ENCODE data around the gene S100A1.
A peak's percentile ranks its signal among the peaks of the same experiment; 100 is the strongest.

S100A1 gene

DNA sequence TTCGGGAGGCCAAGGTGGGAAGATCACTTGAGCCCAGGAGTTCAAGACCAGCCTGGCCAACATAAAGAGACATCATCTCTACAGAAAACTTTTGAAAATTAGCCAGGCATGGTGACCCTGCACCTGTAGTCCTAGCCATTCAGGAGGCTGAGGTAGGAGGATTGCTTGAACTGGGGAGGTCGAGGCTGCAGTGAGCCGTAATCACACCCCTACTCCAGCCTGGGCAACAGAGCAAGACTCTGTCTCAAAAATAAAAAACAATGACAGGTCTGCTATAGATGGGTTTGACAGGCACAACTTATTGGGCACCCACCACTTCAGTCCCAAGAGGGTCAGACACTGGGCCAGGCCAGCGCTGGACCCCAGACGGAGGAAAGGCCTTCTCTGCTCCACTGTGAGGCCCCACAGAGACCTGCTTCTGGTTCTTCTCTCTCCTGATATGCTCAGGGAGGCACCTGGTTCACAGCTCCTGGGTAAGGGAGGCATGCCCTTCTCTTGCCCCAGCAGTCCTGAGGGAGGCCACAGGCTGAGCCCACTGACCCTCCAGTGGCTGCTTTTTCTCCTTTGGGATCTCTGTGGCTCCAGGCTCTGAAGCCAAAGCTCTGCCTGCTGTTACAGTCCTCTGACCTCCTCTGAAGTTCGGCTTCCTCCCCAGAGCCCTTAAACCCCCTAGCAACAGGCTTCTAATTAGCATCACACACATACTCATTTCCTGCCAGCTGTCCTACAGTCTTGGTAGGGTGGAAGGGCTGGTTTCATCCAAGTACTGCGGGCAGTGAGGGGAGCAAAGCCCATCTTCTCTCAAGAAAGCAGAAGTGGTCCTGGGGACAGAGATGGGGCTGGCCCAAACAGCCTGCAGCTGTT lies 29.7 kb upstream of the S100A1 start:
- Mint-ChIP-seq H3K4me3 (no peak overlapping the region), H3K27ac (peak overlapping the region; percentile 90), H3K27me3 (ENCODE audit: low read depth, poor library complexity) (peaks cover 3% of the 10 kb centered on the region), H3K36me3 (ENCODE audit: low read depth) (no peaks in the 10 kb centered on the region), H3K9me3 (no peaks in the 10 kb centered on the region), H3K4me1 (peaks cover 7% of the 10 kb centered on the region)
- DNase-seq, result no peak
- TF ChIP-seq, protein P1, sequence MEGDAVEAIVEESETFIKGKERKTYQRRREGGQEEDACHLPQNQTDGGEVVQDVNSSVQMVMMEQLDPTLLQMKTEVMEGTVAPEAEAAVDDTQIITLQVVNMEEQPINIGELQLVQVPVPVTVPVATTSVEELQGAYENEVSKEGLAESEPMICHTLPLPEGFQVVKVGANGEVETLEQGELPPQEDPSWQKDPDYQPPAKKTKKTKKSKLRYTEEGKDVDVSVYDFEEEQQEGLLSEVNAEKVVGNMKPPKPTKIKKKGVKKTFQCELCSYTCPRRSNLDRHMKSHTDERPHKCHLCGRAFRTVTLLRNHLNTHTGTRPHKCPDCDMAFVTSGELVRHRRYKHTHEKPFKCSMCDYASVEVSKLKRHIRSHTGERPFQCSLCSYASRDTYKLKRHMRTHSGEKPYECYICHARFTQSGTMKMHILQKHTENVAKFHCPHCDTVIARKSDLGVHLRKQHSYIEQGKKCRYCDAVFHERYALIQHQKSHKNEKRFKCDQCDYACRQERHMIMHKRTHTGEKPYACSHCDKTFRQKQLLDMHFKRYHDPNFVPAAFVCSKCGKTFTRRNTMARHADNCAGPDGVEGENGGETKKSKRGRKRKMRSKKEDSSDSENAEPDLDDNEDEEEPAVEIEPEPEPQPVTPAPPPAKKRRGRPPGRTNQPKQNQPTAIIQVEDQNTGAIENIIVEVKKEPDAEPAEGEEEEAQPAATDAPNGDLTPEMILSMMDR (IDR thresholded peaks at IDR 0.05), result no peak

DNA sequence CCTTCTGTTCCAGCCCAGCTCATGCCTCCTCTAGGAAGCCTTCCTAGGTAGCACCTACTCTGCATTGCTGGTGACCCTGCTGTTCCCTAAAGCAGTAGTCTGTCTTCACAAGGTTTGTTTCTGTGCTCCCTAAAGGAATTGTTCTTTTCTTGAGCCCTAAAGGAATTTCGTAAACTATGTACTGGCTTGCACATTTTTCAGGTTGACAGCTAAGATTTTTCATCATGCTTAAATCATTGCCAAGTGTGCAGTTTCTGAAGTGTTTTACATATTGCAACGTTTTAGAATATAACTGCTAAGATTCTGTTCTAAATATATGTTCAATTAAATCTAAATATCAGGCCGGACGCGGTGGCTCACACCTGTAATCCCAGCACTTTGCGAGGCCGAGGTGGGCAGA lies 28.4 kb upstream of the S100A1 start:
- no peak overlapping the region for H3K27ac Mint-ChIP-seq

DNA sequence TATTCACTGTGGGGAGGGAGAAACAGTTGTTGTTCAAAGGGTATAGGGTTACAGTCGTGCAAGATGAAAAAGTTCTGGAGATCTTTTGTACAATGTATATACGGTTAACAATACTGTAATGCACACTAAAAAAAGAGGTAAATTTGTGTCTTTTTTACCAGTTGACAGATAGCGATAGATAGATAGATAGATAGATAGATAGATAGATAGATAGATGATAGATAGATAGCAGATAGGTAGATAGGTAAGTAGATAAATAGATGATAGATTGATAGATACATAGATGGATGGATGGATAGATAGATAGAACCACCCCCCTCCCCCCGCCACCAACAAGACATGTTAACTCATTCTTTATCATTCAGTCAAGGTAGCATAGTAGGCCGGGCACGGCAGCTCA lies 25.5 kb upstream of the S100A1 start:
- H3K36me3 Mint-ChIP-seq (ENCODE audit: low read depth), result no peaks in the 10 kb centered on the region
- H3K27ac Mint-ChIP-seq, result no peak overlapping the region
- H3K4me1 Mint-ChIP-seq, result peaks cover 18% of the 10 kb centered on the region
- no peaks in the 10 kb centered on the region for H3K9me3 Mint-ChIP-seq
- H3K4me3 Mint-ChIP-seq, result no peak overlapping the region
- H3K27me3 Mint-ChIP-seq (ENCODE audit: low read depth, poor library complexity), result peaks cover 6% of the 10 kb centered on the region
- TF ChIP-seq, protein P1 (IDR thresholded peaks at IDR 0.05), result no peak
- DNase-seq, result no peak

More for the DNA sequence above, 28.4 kb upstream of the S100A1 start:
- TF ChIP-seq, protein P1 (IDR thresholded peaks at IDR 0.05), result no peak
- H3K4me3 Mint-ChIP-seq, result no peak overlapping the region
- DNase-seq, result no peak
- peaks cover 7% of the 10 kb centered on the region for H3K4me1 Mint-ChIP-seq
- no peaks in the 10 kb centered on the region for H3K36me3 Mint-ChIP-seq (ENCODE audit: low read depth)
- H3K27me3 Mint-ChIP-seq (ENCODE audit: low read depth, poor library complexity), result peaks cover 3% of the 10 kb centered on the region
- H3K9me3 Mint-ChIP-seq, result no peaks in the 10 kb centered on the region

DNA sequence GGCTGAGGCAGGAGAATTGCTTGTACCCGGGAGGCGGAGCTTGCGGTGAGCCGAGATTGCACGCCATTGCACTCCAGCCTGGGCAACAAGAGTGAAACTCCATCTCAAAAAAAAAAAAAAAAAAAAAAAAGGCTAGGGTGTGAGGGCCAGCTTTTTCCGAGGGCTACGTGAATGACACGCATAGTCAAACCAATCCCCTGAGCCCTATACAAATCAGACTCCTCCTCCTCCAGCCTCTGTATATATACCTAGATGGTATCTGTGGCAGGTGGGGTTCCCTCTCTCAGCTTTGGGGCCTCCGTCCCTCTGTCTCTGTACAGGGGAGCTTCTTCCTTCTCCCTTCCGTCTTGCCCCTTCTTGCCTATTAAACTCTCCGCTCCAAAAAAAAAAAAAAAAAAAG lies 22.0 kb upstream of the S100A1 start:
- DNase-seq, result no peak
- H3K27ac Mint-ChIP-seq, result no peak overlapping the region
- no peaks in the 10 kb centered on the region for H3K36me3 Mint-ChIP-seq (ENCODE audit: low read depth)
- no peak overlapping the region for H3K4me3 Mint-ChIP-seq
- H3K27me3 Mint-ChIP-seq (ENCODE audit: low read depth, poor library complexity), result peaks cover 6% of the 10 kb centered on the region
- no peaks in the 10 kb centered on the region for H3K9me3 Mint-ChIP-seq
- TF ChIP-seq, protein P1 (IDR thresholded peaks at IDR 0.05), result no peak
- peaks cover 40% of the 10 kb centered on the region for H3K4me1 Mint-ChIP-seq

DNA sequence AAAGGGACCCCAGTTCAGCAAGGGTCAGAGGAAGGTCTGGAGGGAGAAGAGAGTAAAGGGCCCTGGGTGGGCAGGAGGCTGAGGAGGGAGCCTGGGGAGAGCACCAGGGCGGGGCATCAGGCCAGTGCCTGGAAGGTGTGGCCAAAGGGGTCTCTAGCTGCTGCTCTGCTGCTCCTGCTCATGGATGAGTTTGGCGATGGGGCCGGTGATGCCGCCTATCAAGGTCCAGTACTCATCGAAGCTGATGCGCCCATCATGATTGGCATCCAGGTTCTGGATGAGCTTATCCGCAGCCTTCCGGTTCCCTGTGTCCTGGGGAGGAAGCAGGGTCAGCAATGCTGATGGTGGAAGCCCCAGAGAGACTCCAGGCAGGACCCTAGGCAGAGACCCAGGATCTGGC lies 20.9 kb upstream of the S100A1 start:
- Mint-ChIP-seq H3K4me1 (peaks cover 52% of the 10 kb centered on the region), H3K27ac (no peak overlapping the region), H3K4me3 (no peak overlapping the region), H3K27me3 (ENCODE audit: low read depth, poor library complexity) (peaks cover 6% of the 10 kb centered on the region), H3K36me3 (ENCODE audit: low read depth) (no peaks in the 10 kb centered on the region), H3K9me3 (no peaks in the 10 kb centered on the region)
- TF ChIP-seq, protein P1 (IDR thresholded peaks at IDR 0.05), result no peak
- DNase-seq, result no peak

Data from nephron progenitor cell (in vitro differentiated cells).